DND-41 (cell line): ENCODE data around the gene OR5H15.

Experiments used
- CTCF ChIP-seq: IDR thresholded peaks from 2 replicates; pipeline ENCODE4 v1.5.1; 2012; ENCODE audit warnings: borderline replicate concordance, low read length, moderate library complexity, mild to moderate bottlenecking; ENCODE audit not compliant: poor library complexity, severe bottlenecking; ENCODE audit errors: extremely low read depth
- EZH2 ChIP-seq: IDR thresholded peaks from 3 replicates; pipeline ENCODE4 v1.6.1; 2012; ENCODE audit warnings: borderline replicate concordance, low read depth, mild to moderate bottlenecking, moderate library complexity, low read length, inconsistent platforms; ENCODE audit not compliant: severe bottlenecking

- TF ChIP-seq CTCF (no peak), EZH2 (no peak)
These were observed 29.9 kb upstream of the OR5H15 start for GRCh38 chr3:98136631-98137030.
